IMR-90 (cell line): Measurements from ENCODE around the gene MAGEB16. TPM values are rescaled to one million over a fixed set of nuclear protein-coding genes. Genes with fewer than 3 reads are reported as not detected.

Experiments
- ATAC-seq: fragments of 200-7000 bp; cut with Tn5 transposase; 2 replicates; pipeline ENCODE4 v1.9.1; 2020; ENCODE audit warnings: low read depth, mild to moderate bottlenecking, moderate library complexity
- BruUV-seq: library from RNA; stranded (reverse); fragments of 400-500 nt; replicated peaks from 2 replicates; lab custom pipeline; 2021; lab: Mats Ljungman, UMichigan
- CTCF ChIA-PET: fragments of 300-600 bp; formaldehyde crosslinking; extraction: SDS; loops from one replicate; lab custom pipeline; 2021; ENCODE audit warnings: antibody characterized with exemption; lab: Yijun Ruan, JAX
- POLR2A ChIA-PET: fragments of 300-600 bp; sonication (Branson Sonifier 250); formaldehyde crosslinking; loops from one replicate; lab custom pipeline; 2022; ENCODE audit warnings: antibody characterized with exemption; ENCODE audit not compliant: unreplicated experiment; lab: Charles Lee
- DNase-seq: peaks from one replicate; pipeline ENCODE4 v3.0.0; 2013
- H2AFZ ChIP-seq: replicated peaks from 2 replicates; pipeline ENCODE3; 2013; ENCODE audit warnings: low read length, mild to moderate bottlenecking; ENCODE audit not compliant: poor library complexity
- H2AK5ac ChIP-seq: 2 replicates; pipeline ENCODE4 v1.6.1; 2013; ENCODE audit warnings: low read depth, low read length, inconsistent platforms
- H2AK9ac ChIP-seq: replicated peaks from 2 replicates; pipeline ENCODE3; 2013; ENCODE audit warnings: mild to moderate bottlenecking, low read depth, low read length, moderate library complexity; ENCODE audit not compliant: poor library complexity
- H2BK120ac ChIP-seq: 2 replicates; pipeline ENCODE4 v1.6.1; 2013; ENCODE audit warnings: low read depth, low read length, inconsistent platforms
- H2BK15ac ChIP-seq: 3 replicates; pipeline ENCODE4 v1.6.1; 2013; ENCODE audit warnings: low read depth, low read length, inconsistent platforms
- H2BK20ac ChIP-seq: 2 replicates; pipeline ENCODE4 v1.6.1; 2013; ENCODE audit warnings: low read depth, mild to moderate bottlenecking, inconsistent platforms, low read length, moderate library complexity
- H2BK5ac ChIP-seq: 2 replicates; pipeline ENCODE4 v1.6.1; 2013; ENCODE audit warnings: mild to moderate bottlenecking, low read depth, low read length, inconsistent platforms; ENCODE audit not compliant: poor library complexity, severe bottlenecking
- H3K14ac ChIP-seq: replicated peaks from 2 replicates; pipeline ENCODE4 v1.6.1; 2013; ENCODE audit warnings: low read depth, low read length, inconsistent platforms
- H3K18ac ChIP-seq: 2 replicates; pipeline ENCODE4 v1.6.1; 2013; ENCODE audit warnings: low read depth, low read length, control low read depth
- H3K23ac ChIP-seq: 2 replicates; pipeline ENCODE4 v1.6.1; 2013; ENCODE audit warnings: low read depth, low read length, inconsistent platforms
- H3K27ac ChIP-seq: 2 replicates; pipeline ENCODE4 v1.5.1; 2013; ENCODE audit warnings: mild to moderate bottlenecking, control low read depth, low read length; ENCODE audit not compliant: insufficient read depth
- H3K27me3 ChIP-seq: 2 replicates; pipeline ENCODE4 v1.6.1; 2013; ENCODE audit warnings: low read length; ENCODE audit not compliant: control insufficient read depth, insufficient read depth
- H3K36me3 ChIP-seq: 2 replicates; pipeline ENCODE4 v1.6.1; 2013; ENCODE audit warnings: low read length, mixed read lengths; ENCODE audit not compliant: control insufficient read depth, insufficient read depth
- H3K4ac ChIP-seq: 2 replicates; pipeline ENCODE4 v1.6.1; 2013; ENCODE audit warnings: low read depth, low read length, inconsistent platforms
- H3K4me1 ChIP-seq: 2 replicates; pipeline ENCODE4 v1.6.1; 2013; ENCODE audit warnings: low read length, mixed read lengths; ENCODE audit not compliant: control insufficient read depth, insufficient read depth
- H3K4me2 ChIP-seq: 2 replicates; pipeline ENCODE4 v1.6.1; 2013; ENCODE audit warnings: low read depth, mild to moderate bottlenecking, control low read depth, low read length, moderate library complexity
- H3K4me3 ChIP-seq: 2 replicates; pipeline ENCODE4 v1.5.1; 2013; ENCODE audit warnings: low read depth, mild to moderate bottlenecking, control low read depth, low read length, moderate library complexity; ENCODE audit not compliant: insufficient read depth
- H3K56ac ChIP-seq: 2 replicates; pipeline ENCODE4 v1.6.1; 2013; ENCODE audit warnings: low read length, inconsistent platforms; ENCODE audit not compliant: insufficient read depth; ENCODE audit errors: extremely low read depth
- H3K79me1 ChIP-seq, 2 experiments: 2 replicates each; pipeline ENCODE4 v1.6.1; 2013; ENCODE audit warnings: low read length in 2 of 2, inconsistent platforms in 1 of 2, low read depth in 1 of 2
- H3K9ac ChIP-seq: 2 replicates; pipeline ENCODE4 v1.6.1; 2013; ENCODE audit warnings: low read depth, low read length, control low read depth
- H3K9me1 ChIP-seq: 2 replicates; pipeline ENCODE4 v1.6.1; 2013; ENCODE audit warnings: low read length, inconsistent platforms; ENCODE audit not compliant: insufficient read depth
- H3K9me3 ChIP-seq: 2 replicates; pipeline ENCODE4 v1.6.1; 2013; ENCODE audit warnings: low read length; ENCODE audit not compliant: control insufficient read depth, insufficient read depth
- H4K20me1 ChIP-seq: 2 replicates; pipeline ENCODE4 v1.6.1; 2013; ENCODE audit warnings: low read length, inconsistent platforms; ENCODE audit not compliant: insufficient read depth
- H4K5ac ChIP-seq: 2 replicates; pipeline ENCODE4 v1.6.1; 2013; ENCODE audit warnings: mild to moderate bottlenecking, low read depth, low read length, control low read depth
- H4K8ac ChIP-seq, 2 experiments: 2 replicates each; pipeline ENCODE4 v1.6.1; 2013; ENCODE audit warnings: low read depth in 2 of 2, low read length in 2 of 2, control low read depth in 1 of 2, inconsistent platforms in 1 of 2
- H4K91ac ChIP-seq: 2 replicates; pipeline ENCODE4 v1.6.1; 2013; ENCODE audit warnings: low read depth, low read length, inconsistent platforms; ENCODE audit not compliant: insufficient read depth
- BHLHE40 ChIP-seq: fragments of 150-350 bp; IDR thresholded peaks from 2 replicates; pipeline ENCODE4 v1.6.1; 2016; ENCODE audit warnings: mild to moderate bottlenecking, low read depth, low read length
- CEBPB ChIP-seq: IDR thresholded peaks from 2 replicates; pipeline ENCODE4 v1.6.1; 2012; ENCODE audit warnings: low read depth, low read length, improper control_type of control experiment
- CHD1 ChIP-seq: IDR thresholded peaks from 2 replicates; pipeline ENCODE4 v1.6.1; 2012; ENCODE audit warnings: low read depth, low read length, improper control_type of control experiment
- CTCF ChIP-seq: conservative IDR thresholded peaks from 2 replicates; pipeline ENCODE4 v1.5.1; 2012; ENCODE audit warnings: mild to moderate bottlenecking, low read depth, low read length, improper control_type of control experiment
- ELK1 ChIP-seq: fragments of 150-350 bp; IDR thresholded peaks from 2 replicates; pipeline ENCODE4 v1.6.1; 2016; ENCODE audit warnings: low read depth, mild to moderate bottlenecking, low read length, moderate library complexity, borderline replicate concordance
- FOS ChIP-seq: fragments of 150-350 bp; IDR thresholded peaks from 2 replicates; pipeline ENCODE4 v1.6.1; 2016; ENCODE audit warnings: low read depth, low read length
- MAFK ChIP-seq: IDR thresholded peaks from 2 replicates; pipeline ENCODE4 v1.6.1; 2012; ENCODE audit warnings: low read depth, low read length, improper control_type of control experiment
- MAZ ChIP-seq: IDR thresholded peaks from 2 replicates; pipeline ENCODE4 v1.6.1; 2012; ENCODE audit warnings: low read depth, mild to moderate bottlenecking, low read length, improper control_type of control experiment, moderate library complexity, borderline replicate concordance
- MXI1 ChIP-seq: IDR thresholded peaks from 2 replicates; pipeline ENCODE4 v1.6.1; 2012; ENCODE audit warnings: low read depth, mild to moderate bottlenecking, low read length, moderate library complexity, borderline replicate concordance
- NFE2L2 ChIP-seq: fragments of 150-350 bp; IDR thresholded peaks from 2 replicates; pipeline ENCODE4 v1.6.1; 2016; ENCODE audit warnings: low read depth, mild to moderate bottlenecking, low read length
- POLR2A ChIP-seq: IDR thresholded peaks from 2 replicates; pipeline ENCODE4 v1.6.1; 2012; ENCODE audit warnings: mild to moderate bottlenecking, low read depth, low read length
- RAD21 ChIP-seq: IDR thresholded peaks from 2 replicates; pipeline ENCODE4 v1.6.1; 2012; ENCODE audit warnings: low read length, improper control_type of control experiment
- RCOR1 ChIP-seq: IDR thresholded peaks from 2 replicates; pipeline ENCODE4 v1.6.1; 2012; ENCODE audit warnings: mild to moderate bottlenecking, low read length, improper control_type of control experiment; ENCODE audit not compliant: insufficient replicate concordance
- RFX5 ChIP-seq: IDR thresholded peaks from 2 replicates; pipeline ENCODE4 v1.8.0; 2012; ENCODE audit warnings: low read depth, mild to moderate bottlenecking, low read length, moderate library complexity
- SMC3 ChIP-seq: fragments of 150-350 bp; IDR thresholded peaks from 2 replicates; pipeline ENCODE4 v1.6.1; 2016; ENCODE audit warnings: low read depth, mild to moderate bottlenecking, antibody characterized with exemption, low read length, moderate library complexity
- USF2 ChIP-seq: fragments of 150-350 bp; IDR thresholded peaks from 2 replicates; pipeline ENCODE4 v1.6.1; 2017; ENCODE audit warnings: mild to moderate bottlenecking, antibody characterized with exemption, low read length, low read depth
- WGBS, 2 experiments: methylation state at CpG; one replicate each; pipeline versions ENCODE4 v1.1.5 to v1.1.7; 2013; ENCODE audit warnings: missing lambda C conversion rate in 2 of 2; ENCODE audit not compliant: insufficient read length in 1 of 2; ENCODE audit errors: extremely low coverage in 2 of 2; 5-methylcytosine and 5-hydroxymethylcytosine counted together
- dilution Hi-C: fragments of 300-500 bp; cut with HindIII; formaldehyde crosslinking; loops from one replicate; pipeline ENCODE4 v1.14.3; 2018; ENCODE audit warnings: low sequenced_read_pairs; ENCODE audit not compliant: unreplicated experiment
- in situ Hi-C: fragments of 300-500 bp; cut with MboI; formaldehyde crosslinking; loops from 3 replicates; pipeline ENCODE4 v1.14.3; 2019; ENCODE audit warnings: low sequenced_read_pairs, inconsistent platforms, mixed read lengths
- intact Hi-C: fragments of 100-400 bp; cut with micrococcal nuclease; formaldehyde crosslinking; loops from 2 replicates; pipeline ENCODE4 v1.10.0; 2022
- polyA plus RNA-seq, 3 experiments: library from polyadenylated mRNA; depleted of rRNA; stranded (reverse); fragments of >200 nt; gene quantifications; 2 replicates each; pipeline ENCODE4 v1.2.3, GENCODE V29; 2012; ENCODE audit warnings: low replicate concordance in 1 of 3
- total RNA-seq: library from RNA; depleted of rRNA; stranded (reverse); fragments of >200 nt; gene quantifications from 2 replicates; pipeline ENCODE4 v1.2.3, GENCODE V29; 2012

Gene MAGEB16
- total and polyA plus RNA-seq, 2 of the 4 experiments (the other 2 are of a cell fraction) = not detected

- H2AK5ac ChIP-seq = no peak overlapping the region
- H2BK20ac ChIP-seq = no peak overlapping the region
- no peak overlapping the region for H3K27ac ChIP-seq
- H3K36me3 ChIP-seq = no peaks in the 10 kb centered on the region
- no TSS peak for BruUV-seq
- no peaks in the 10 kb centered on the region for H3K27me3 ChIP-seq
- no peak overlapping the region for H3K4ac ChIP-seq
- in situ Hi-C loops = no loop called here
- no peaks in the 10 kb centered on the region for H3K4me1 ChIP-seq
- no peak overlapping the region for H4K8ac ChIP-seq
- no peak overlapping the region for H2BK120ac ChIP-seq
- ChIA-PET POLR2A (no interaction called here), CTCF (no interaction called here)
- H4K20me1 ChIP-seq = no peaks in the 10 kb centered on the region
- H3K56ac ChIP-seq = no peak overlapping the region
- H4K5ac ChIP-seq = no peak overlapping the region
- H3K79me1 ChIP-seq = no peaks in the 10 kb centered on the region
- no peaks in the 10 kb centered on the region for H3K9me1 ChIP-seq
- no peak overlapping the region for H3K23ac ChIP-seq
- no peak overlapping the region for H2AFZ ChIP-seq
- ATAC-seq (no peak), DNase-seq (no peak)
- H3K14ac ChIP-seq = no peak overlapping the region
- no peak overlapping the region for H3K4me2 ChIP-seq
- intact Hi-C loops = no loop called here
- H2BK15ac ChIP-seq = no peak overlapping the region
- no peaks in the 10 kb centered on the region for H3K9me3 ChIP-seq
- H3K18ac ChIP-seq = no peak overlapping the region
- TF ChIP-seq CEBPB = no peak
- TF ChIP-seq MAZ = no peak
- TF ChIP-seq RCOR1 = no peak
- TF ChIP-seq SMC3 = no peak
- no peak for TF ChIP-seq RFX5
- TF ChIP-seq USF2 = no peak
- no peak for TF ChIP-seq MXI1
- no peak for TF ChIP-seq CTCF
- no peak for TF ChIP-seq FOS
- TF ChIP-seq RAD21 = no peak
- no peak for TF ChIP-seq BHLHE40
- TF ChIP-seq MAFK = no peak
- no peak for TF ChIP-seq POLR2A
- no peak for TF ChIP-seq ELK1
- TF ChIP-seq NFE2L2 = no peak
- no peak for TF ChIP-seq CHD1
- no peak overlapping the region for H4K91ac ChIP-seq
- no peak overlapping the region for H2BK5ac ChIP-seq
- H2AK9ac ChIP-seq = no peak overlapping the region
- dilution Hi-C loops = no loop called here
- H3K9ac ChIP-seq = no peak overlapping the region
- no peak overlapping the region for H3K4me3 ChIP-seq
- no CpG with 5 or more reads among the region's 2 CpGs for WGBS, 2 experiments
Observed at GRCh38 chrX:35787867-35788266, 10.3 kb upstream of the MAGEB16 start.
